ENCODE measurements around the gene CUL4A.

GRCh38 chr13:113304121-113304520 lies 94.7 kb downstream of the CUL4A start:
- TF ChIP-seq, protein P1, sequence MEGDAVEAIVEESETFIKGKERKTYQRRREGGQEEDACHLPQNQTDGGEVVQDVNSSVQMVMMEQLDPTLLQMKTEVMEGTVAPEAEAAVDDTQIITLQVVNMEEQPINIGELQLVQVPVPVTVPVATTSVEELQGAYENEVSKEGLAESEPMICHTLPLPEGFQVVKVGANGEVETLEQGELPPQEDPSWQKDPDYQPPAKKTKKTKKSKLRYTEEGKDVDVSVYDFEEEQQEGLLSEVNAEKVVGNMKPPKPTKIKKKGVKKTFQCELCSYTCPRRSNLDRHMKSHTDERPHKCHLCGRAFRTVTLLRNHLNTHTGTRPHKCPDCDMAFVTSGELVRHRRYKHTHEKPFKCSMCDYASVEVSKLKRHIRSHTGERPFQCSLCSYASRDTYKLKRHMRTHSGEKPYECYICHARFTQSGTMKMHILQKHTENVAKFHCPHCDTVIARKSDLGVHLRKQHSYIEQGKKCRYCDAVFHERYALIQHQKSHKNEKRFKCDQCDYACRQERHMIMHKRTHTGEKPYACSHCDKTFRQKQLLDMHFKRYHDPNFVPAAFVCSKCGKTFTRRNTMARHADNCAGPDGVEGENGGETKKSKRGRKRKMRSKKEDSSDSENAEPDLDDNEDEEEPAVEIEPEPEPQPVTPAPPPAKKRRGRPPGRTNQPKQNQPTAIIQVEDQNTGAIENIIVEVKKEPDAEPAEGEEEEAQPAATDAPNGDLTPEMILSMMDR (IDR thresholded peaks at IDR 0.05), result no peak
- no peak for TF ChIP-seq POLR2A (IDR thresholded peaks at IDR 0.05)
- no peak for TF ChIP-seq EP300 (IDR thresholded peaks at IDR 0.05)
